GM18951 (cell line): ENCODE data around the gene NFYA.

Experiments
- POLR2A ChIP-seq: IDR thresholded peaks from 4 replicates; pipeline ENCODE4 v1.6.1; 2011; ENCODE audit warnings: mild to moderate bottlenecking; ENCODE audit not compliant: insufficient read length, insufficient read depth; ENCODE audit errors: extremely low read depth
- in situ Hi-C: fragments of 300-500 bp; cut with MboI; formaldehyde crosslinking; loops from one replicate; pipeline ENCODE4 v1.12.0; 2022; ENCODE audit warnings: low sequenced_read_pairs, mixed read lengths, inconsistent platforms; ENCODE audit not compliant: unreplicated experiment

NFYA gene

GRCh38 chr6:41039060-41039998 is 33.4 kb upstream of the NFYA start, which contains the start of gene UNC5CL:
UNC5CL (minus strand) TSS chr6:41039221; CDS start chr6:41035074, 4,147 bp downstream.
- TF ChIP-seq POLR2A, result no peak
- in situ Hi-C loops, result no loop called here

GRCh38 chr6:41040101-41040939 is 32.5 kb upstream of the NFYA start:
- in situ Hi-C loops, result no loop called here
- no peak for TF ChIP-seq POLR2A

- no peak for TF ChIP-seq POLR2A
- in situ Hi-C loops, result no loop called here
These were observed 31.7 kb upstream of the NFYA start for GRCh38 chr6:41040940-41041536.

GRCh38 chr6:41042226-41043055 is 30.3 kb upstream of the NFYA start, which contains the start of gene TSPO2:
TSPO2 (plus strand) TSS chr6:41042467; CDS start chr6:41042986, 519 bp downstream.
- TF ChIP-seq POLR2A, result no peak
- in situ Hi-C loops, result no loop called here

- no peak for TF ChIP-seq POLR2A
- in situ Hi-C loops, result no loop called here
These were observed 29.6 kb upstream of the NFYA start for GRCh38 chr6:41043151-41043550.

- no peak for TF ChIP-seq POLR2A
- in situ Hi-C loops, result no loop called here
These were observed 27.1 kb upstream of the NFYA start for GRCh38 chr6:41045664-41046063.

- no peak for TF ChIP-seq POLR2A
- in situ Hi-C loops, result no loop called here
These were observed 26.7 kb upstream of the NFYA start for GRCh38 chr6:41046084-41046483.

- in situ Hi-C loops, result no loop called here
- no peak for TF ChIP-seq POLR2A
These were observed 25.5 kb upstream of the NFYA start for GRCh38 chr6:41047306-41047705.

GRCh38 chr6:41047745-41048732 is 24.7 kb upstream of the NFYA start:
- in situ Hi-C loops, result no loop called here
- TF ChIP-seq POLR2A, result no peak

- in situ Hi-C loops, result no loop called here
- TF ChIP-seq POLR2A, result no peak
These were observed 23.3 kb upstream of the NFYA start for GRCh38 chr6:41049521-41049920.

- in situ Hi-C loops, result no loop called here
These were observed 22.8 kb upstream of the NFYA start for GRCh38 chr6:41049955-41050354.

More at GRCh38 chr6:41049955-41050354, 22.8 kb upstream of the NFYA start:
- TF ChIP-seq POLR2A, result no peak
